HG03095 (cell line): ENCODE measurements around the gene HHAT.
"Not testable (repeated sequence)": the region's sequence is repeated elsewhere in the genome, so short reads cannot be mapped to it uniquely, and the experiment has no call there.

Experiments
- ATAC-seq: cut with Tn5 transposase; IDR thresholded peaks from one replicate; pipeline ENCODE4 v1.9.1; 2021; ENCODE audit warnings: moderate library complexity; ENCODE audit not compliant: unreplicated experiment

The HHAT gene

GRCh38 chr1:210627755-210628154 lies 299.1 kb downstream of the HHAT start:
- no peak for ATAC-seq

- ATAC-seq = no peak
Measured at GRCh38 chr1:210629276-210629675, 300.6 kb downstream of the HHAT start.

GRCh38 chr1:210631399-210631798 lies 302.7 kb downstream of the HHAT start:
- no peak for ATAC-seq

GRCh38 chr1:210633140-210633539 lies 304.4 kb downstream of the HHAT start:
- no peak for ATAC-seq

GRCh38 chr1:210633636-210634035 lies 304.9 kb downstream of the HHAT start:
- no peak for ATAC-seq

- ATAC-seq = no peak
Measured at GRCh38 chr1:210635108-210635507, 306.4 kb downstream of the HHAT start.

- ATAC-seq = no peak
Measured at GRCh38 chr1:210641582-210641981, 312.9 kb downstream of the HHAT start.

- ATAC-seq = no peak
Measured at GRCh38 chr1:210645582-210646257, 317.0 kb downstream of the HHAT start.

- no peak for ATAC-seq
Measured at GRCh38 chr1:210646258-210646616, 317.5 kb downstream of the HHAT start.

- no peak for ATAC-seq
Measured at GRCh38 chr1:210647406-210648333, 319.0 kb downstream of the HHAT start.

- ATAC-seq = no peak
Measured at GRCh38 chr1:210648588-210649269, 320.0 kb downstream of the HHAT start.

- no peak for ATAC-seq
Measured at GRCh38 chr1:210650403-210650802, 321.7 kb downstream of the HHAT start.

- no peak for ATAC-seq
Measured at GRCh38 chr1:210652329-210652954, 323.7 kb downstream of the HHAT start.

- ATAC-seq = no peak
Measured at GRCh38 chr1:210653771-210654170, 325.1 kb downstream of the HHAT start.

GRCh38 chr1:210654176-210654981 lies 325.7 kb downstream of the HHAT start:
- no peak for ATAC-seq

- ATAC-seq = no peak
Measured at GRCh38 chr1:210655511-210655910, 326.8 kb downstream of the HHAT start.

- no peak for ATAC-seq
Measured at GRCh38 chr1:210657806-210658205, 329.1 kb downstream of the HHAT start.

GRCh38 chr1:210661520-210661919 lies 332.8 kb downstream of the HHAT start:
- not testable (repeated sequence) for ATAC-seq

- ATAC-seq = no peak
Measured at GRCh38 chr1:210662291-210663050, 333.8 kb downstream of the HHAT start.
